ENCODE data around the gene UBE2K.

UBE2K gene

DNA sequence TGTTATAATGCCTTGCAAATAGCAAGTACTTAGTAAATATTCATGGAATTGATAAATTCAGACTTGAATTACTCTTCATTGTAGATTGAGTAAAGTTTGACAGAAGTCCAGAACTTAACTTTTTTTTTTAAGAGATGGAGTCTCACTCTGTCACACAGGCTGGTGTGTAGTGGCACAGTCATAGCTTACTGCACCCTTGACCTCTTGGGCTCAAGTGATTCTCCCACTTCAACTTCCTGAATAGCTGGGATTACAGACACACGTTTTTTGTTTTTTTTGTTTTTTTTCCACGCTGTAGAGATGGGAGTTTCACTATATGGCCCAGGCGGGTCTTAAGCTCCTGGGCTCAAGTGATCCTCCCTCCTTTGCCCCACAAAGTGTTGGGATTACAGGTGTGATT is 32.1 kb downstream of the UBE2K start:
- TF ChIP-seq USF1 (IDR thresholded peaks at IDR 0.05), result no peak
- TF ChIP-seq YY1 (IDR thresholded peaks at IDR 0.05; ENCODE audit: low read depth), result no peak
- TF ChIP-seq MAX (IDR thresholded peaks at IDR 0.05), result no peak
- TF ChIP-seq CREB1 (IDR thresholded peaks at IDR 0.05; ENCODE audit: low read depth), result no peak
- TF ChIP-seq EGR1 (IDR thresholded peaks at IDR 0.05), result no peak
- TF ChIP-seq RAD21 (IDR thresholded peaks at IDR 0.05; ENCODE audit: low read depth), result no peak
- TF ChIP-seq REST (IDR thresholded peaks at IDR 0.05; ENCODE audit: low read depth), result no peak
- no peak for TF ChIP-seq TAF1 (IDR thresholded peaks at IDR 0.05; ENCODE audit: low read depth)
- TF ChIP-seq NFIC (IDR thresholded peaks at IDR 0.05), result no peak
- TF ChIP-seq TEAD4 (IDR thresholded peaks at IDR 0.05), result no peak
- no peak for TF ChIP-seq FOXM1 (IDR thresholded peaks at IDR 0.05; ENCODE audit: borderline replicate concordance, low read depth)
- no peak for TF ChIP-seq EP300 (IDR thresholded peaks at IDR 0.05; ENCODE audit: borderline replicate concordance)
- TF ChIP-seq TCF12 (IDR thresholded peaks at IDR 0.05; ENCODE audit: low read depth), result no peak
- TF ChIP-seq CEBPB (IDR thresholded peaks at IDR 0.05), result no peak
- no peak for TF ChIP-seq ZBTB7A (IDR thresholded peaks at IDR 0.05; ENCODE audit: low read depth)

- no peak for TF ChIP-seq YY1 (IDR thresholded peaks at IDR 0.05; ENCODE audit: low read depth)
- no peak for TF ChIP-seq ZBTB7A (IDR thresholded peaks at IDR 0.05; ENCODE audit: low read depth)
- no peak for TF ChIP-seq CREB1 (IDR thresholded peaks at IDR 0.05; ENCODE audit: low read depth)
- TF ChIP-seq RAD21 (IDR thresholded peaks at IDR 0.05; ENCODE audit: low read depth), result no peak
- TF ChIP-seq EGR1 (IDR thresholded peaks at IDR 0.05), result no peak
- TF ChIP-seq TAF1 (IDR thresholded peaks at IDR 0.05; ENCODE audit: low read depth), result no peak
- no peak for TF ChIP-seq FOXM1 (IDR thresholded peaks at IDR 0.05; ENCODE audit: borderline replicate concordance, low read depth)
- TF ChIP-seq USF1 (IDR thresholded peaks at IDR 0.05), result no peak
- no peak for TF ChIP-seq CEBPB (IDR thresholded peaks at IDR 0.05)
- TF ChIP-seq REST (IDR thresholded peaks at IDR 0.05; ENCODE audit: low read depth), result no peak
- no peak for TF ChIP-seq MAX (IDR thresholded peaks at IDR 0.05)
- TF ChIP-seq TCF12 (IDR thresholded peaks at IDR 0.05; ENCODE audit: low read depth), result no peak
Measured at GRCh38 chr4:39731908-39732307, 34.0 kb downstream of the UBE2K start.

- TF ChIP-seq TAF1 (IDR thresholded peaks at IDR 0.05; ENCODE audit: low read depth), result no peak
- TF ChIP-seq YY1 (IDR thresholded peaks at IDR 0.05; ENCODE audit: low read depth), result no peak
- TF ChIP-seq EP300 (IDR thresholded peaks at IDR 0.05; ENCODE audit: borderline replicate concordance), result no peak
- no peak for TF ChIP-seq NFIC (IDR thresholded peaks at IDR 0.05)
- TF ChIP-seq FOXM1 (IDR thresholded peaks at IDR 0.05; ENCODE audit: borderline replicate concordance, low read depth), result no peak
- TF ChIP-seq RAD21 (IDR thresholded peaks at IDR 0.05; ENCODE audit: low read depth), result no peak
- no peak for TF ChIP-seq USF1 (IDR thresholded peaks at IDR 0.05)
- no peak for TF ChIP-seq CEBPB (IDR thresholded peaks at IDR 0.05)
- no peak for TF ChIP-seq TCF12 (IDR thresholded peaks at IDR 0.05; ENCODE audit: low read depth)
- TF ChIP-seq TEAD4 (IDR thresholded peaks at IDR 0.05), result no peak
- no peak for TF ChIP-seq REST (IDR thresholded peaks at IDR 0.05; ENCODE audit: low read depth)
- TF ChIP-seq CREB1 (IDR thresholded peaks at IDR 0.05; ENCODE audit: low read depth), result no peak
- TF ChIP-seq EGR1 (IDR thresholded peaks at IDR 0.05), result no peak
- TF ChIP-seq MAX (IDR thresholded peaks at IDR 0.05), result no peak
- no peak for TF ChIP-seq ZBTB7A (IDR thresholded peaks at IDR 0.05; ENCODE audit: low read depth)
Measured at GRCh38 chr4:39732728-39733127, 34.8 kb downstream of the UBE2K start.

GRCh38 chr4:39741401-39741800 is 43.5 kb downstream of the UBE2K start:
- TF ChIP-seq FOXM1 (IDR thresholded peaks at IDR 0.05; ENCODE audit: borderline replicate concordance, low read depth), result no peak
